ENCODE data around the gene EPHB2.
A peak's percentile ranks its signal among the peaks of the same experiment; 100 is the strongest.

Gene EPHB2

DNA sequence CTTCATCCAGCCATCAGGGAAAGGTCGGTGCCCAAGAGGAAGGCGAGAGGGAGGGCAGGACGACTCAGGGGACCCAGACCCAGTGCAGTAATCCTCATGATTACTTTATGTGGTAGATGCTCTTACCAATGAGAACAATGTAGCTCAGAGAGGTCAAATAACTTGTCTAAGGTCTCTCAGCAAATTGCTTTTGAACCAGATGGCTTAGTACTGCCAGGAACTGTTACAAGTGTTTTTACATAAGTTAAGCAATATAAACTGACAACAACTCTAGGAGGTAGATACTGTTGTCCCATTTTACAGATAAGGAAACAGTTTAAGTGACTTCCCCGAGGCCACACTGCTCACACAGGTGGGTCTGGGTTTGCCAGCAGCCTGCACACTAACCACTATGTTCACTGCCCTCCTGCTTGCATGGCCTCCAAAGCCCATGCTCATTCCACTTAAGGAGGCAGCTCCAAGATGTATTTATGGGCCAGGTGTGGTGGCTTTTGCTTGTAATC is 150.3 kb downstream of the EPHB2 start:
- Histone ChIP-seq H3K36me3 (ENCODE audit: low read depth) (peaks cover 6% of the 10 kb centered on the region; the same call in 1 of the 2 replicates), H3K9me3 (ENCODE audit: severe bottlenecking) (no peaks in the 10 kb centered on the region), H3K27ac (ENCODE audit: poor library complexity, severe bottlenecking) (peak overlapping the region; percentile 43), H3K4me3 (ENCODE audit: severe bottlenecking) (no peak overlapping the region), H3K27me3 (ENCODE audit: insufficient read depth, poor library complexity, severe bottlenecking) (no peaks in the 10 kb centered on the region), H3K4me1 (ENCODE audit: insufficient read depth, poor library complexity, severe bottlenecking) (peaks cover 11% of the 10 kb centered on the region)
- no peak for ATAC-seq (ENCODE audit: low read depth)
- TF ChIP-seq, protein P1, sequence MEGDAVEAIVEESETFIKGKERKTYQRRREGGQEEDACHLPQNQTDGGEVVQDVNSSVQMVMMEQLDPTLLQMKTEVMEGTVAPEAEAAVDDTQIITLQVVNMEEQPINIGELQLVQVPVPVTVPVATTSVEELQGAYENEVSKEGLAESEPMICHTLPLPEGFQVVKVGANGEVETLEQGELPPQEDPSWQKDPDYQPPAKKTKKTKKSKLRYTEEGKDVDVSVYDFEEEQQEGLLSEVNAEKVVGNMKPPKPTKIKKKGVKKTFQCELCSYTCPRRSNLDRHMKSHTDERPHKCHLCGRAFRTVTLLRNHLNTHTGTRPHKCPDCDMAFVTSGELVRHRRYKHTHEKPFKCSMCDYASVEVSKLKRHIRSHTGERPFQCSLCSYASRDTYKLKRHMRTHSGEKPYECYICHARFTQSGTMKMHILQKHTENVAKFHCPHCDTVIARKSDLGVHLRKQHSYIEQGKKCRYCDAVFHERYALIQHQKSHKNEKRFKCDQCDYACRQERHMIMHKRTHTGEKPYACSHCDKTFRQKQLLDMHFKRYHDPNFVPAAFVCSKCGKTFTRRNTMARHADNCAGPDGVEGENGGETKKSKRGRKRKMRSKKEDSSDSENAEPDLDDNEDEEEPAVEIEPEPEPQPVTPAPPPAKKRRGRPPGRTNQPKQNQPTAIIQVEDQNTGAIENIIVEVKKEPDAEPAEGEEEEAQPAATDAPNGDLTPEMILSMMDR (IDR thresholded peaks at IDR 0.05; ENCODE audit: poor library complexity, severe bottlenecking): no peak
- DNase-seq (ENCODE audit: low spot score): no peak

- TF ChIP-seq, protein P1 (IDR thresholded peaks at IDR 0.05; ENCODE audit: poor library complexity, severe bottlenecking): peak; percentile 84
- Histone ChIP-seq H3K27ac (ENCODE audit: poor library complexity, severe bottlenecking) (peak overlapping the region; percentile 43), H3K36me3 (ENCODE audit: low read depth) (peaks cover 6% of the 10 kb centered on the region), H3K27me3 (ENCODE audit: insufficient read depth, poor library complexity, severe bottlenecking) (no peaks in the 10 kb centered on the region), H3K9me3 (ENCODE audit: severe bottlenecking) (no peaks in the 10 kb centered on the region), H3K4me3 (ENCODE audit: severe bottlenecking) (no peak overlapping the region), H3K4me1 (ENCODE audit: insufficient read depth, poor library complexity, severe bottlenecking) (peaks cover 11% of the 10 kb centered on the region)
- ATAC-seq (ENCODE audit: low read depth) (peak; percentile 88), DNase-seq (ENCODE audit: low spot score) (no peak)
Observed at GRCh38 chr1:22861764-22862440, 151.3 kb downstream of the EPHB2 start.

GRCh38 chr1:22862752-22863151 is 152.1 kb downstream of the EPHB2 start:
- Histone ChIP-seq H3K4me3 (ENCODE audit: severe bottlenecking) (no peak overlapping the region), H3K27ac (ENCODE audit: poor library complexity, severe bottlenecking) (no peak overlapping the region), H3K36me3 (ENCODE audit: low read depth) (peaks cover 6% of the 10 kb centered on the region), H3K27me3 (ENCODE audit: insufficient read depth, poor library complexity, severe bottlenecking) (no peaks in the 10 kb centered on the region), H3K9me3 (ENCODE audit: severe bottlenecking) (no peaks in the 10 kb centered on the region), H3K4me1 (ENCODE audit: insufficient read depth, poor library complexity, severe bottlenecking) (peaks cover 11% of the 10 kb centered on the region)
- TF ChIP-seq, protein P1 (IDR thresholded peaks at IDR 0.05; ENCODE audit: poor library complexity, severe bottlenecking): no peak
- DNase-seq (ENCODE audit: low spot score): no peak
- ATAC-seq (ENCODE audit: low read depth): no peak

DNA sequence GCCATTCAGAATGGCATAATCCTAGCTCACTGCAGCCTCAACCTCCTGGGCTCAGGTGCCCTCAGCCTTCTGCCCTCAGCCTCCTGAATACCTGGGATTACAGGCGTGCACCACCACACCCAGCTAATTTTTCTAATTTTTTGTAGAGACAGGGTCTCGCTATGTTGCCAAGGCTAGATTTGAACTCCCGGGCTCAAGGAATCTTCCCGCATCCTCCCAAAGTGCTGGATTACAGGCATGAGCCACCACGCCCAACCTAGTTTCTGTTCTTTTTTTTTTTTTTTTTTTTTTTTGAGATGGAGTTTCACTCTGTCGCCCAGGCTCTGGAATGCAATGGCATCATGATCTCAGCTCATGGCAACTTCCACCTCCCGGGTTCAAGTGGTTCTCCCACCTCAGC is 153.1 kb downstream of the EPHB2 start:
- Histone ChIP-seq H3K4me3 (ENCODE audit: severe bottlenecking) (no peak overlapping the region), H3K27ac (ENCODE audit: poor library complexity, severe bottlenecking) (no peak overlapping the region), H3K4me1 (ENCODE audit: insufficient read depth, poor library complexity, severe bottlenecking) (peaks cover 11% of the 10 kb centered on the region), H3K9me3 (ENCODE audit: severe bottlenecking) (no peaks in the 10 kb centered on the region), H3K36me3 (ENCODE audit: low read depth) (peaks cover 6% of the 10 kb centered on the region), H3K27me3 (ENCODE audit: insufficient read depth, poor library complexity, severe bottlenecking) (no peaks in the 10 kb centered on the region)
- DNase-seq (ENCODE audit: low spot score): no peak
- no peak for ATAC-seq (ENCODE audit: low read depth)
- TF ChIP-seq, protein P1 (IDR thresholded peaks at IDR 0.05; ENCODE audit: poor library complexity, severe bottlenecking): no peak

DNA sequence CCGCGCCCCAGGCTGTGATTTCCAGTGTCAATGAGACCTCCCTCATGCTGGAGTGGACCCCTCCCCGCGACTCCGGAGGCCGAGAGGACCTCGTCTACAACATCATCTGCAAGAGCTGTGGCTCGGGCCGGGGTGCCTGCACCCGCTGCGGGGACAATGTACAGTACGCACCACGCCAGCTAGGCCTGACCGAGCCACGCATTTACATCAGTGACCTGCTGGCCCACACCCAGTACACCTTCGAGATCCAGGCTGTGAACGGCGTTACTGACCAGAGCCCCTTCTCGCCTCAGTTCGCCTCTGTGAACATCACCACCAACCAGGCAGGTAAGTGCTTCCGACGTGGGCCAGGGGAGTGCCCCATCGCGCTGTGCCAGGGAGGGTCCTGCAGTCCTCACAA is 154.2 kb downstream of the EPHB2 start:
- Histone ChIP-seq H3K36me3 (ENCODE audit: low read depth) (peaks cover 6% of the 10 kb centered on the region), H3K27ac (ENCODE audit: poor library complexity, severe bottlenecking) (no peak overlapping the region), H3K9me3 (ENCODE audit: severe bottlenecking) (no peaks in the 10 kb centered on the region), H3K4me1 (ENCODE audit: insufficient read depth, poor library complexity, severe bottlenecking) (peaks cover 11% of the 10 kb centered on the region), H3K27me3 (ENCODE audit: insufficient read depth, poor library complexity, severe bottlenecking) (no peaks in the 10 kb centered on the region), H3K4me3 (ENCODE audit: severe bottlenecking) (no peak overlapping the region)
- ATAC-seq (ENCODE audit: low read depth) (no peak), DNase-seq (ENCODE audit: low spot score) (no peak)
- TF ChIP-seq, protein P1 (IDR thresholded peaks at IDR 0.05; ENCODE audit: poor library complexity, severe bottlenecking): no peak
